ENCODE results near the gene EFCAB6.

Gene EFCAB6

GRCh38 chr22:43530349-43531201 is 281.5 kb downstream of the EFCAB6 start:
- Histone ChIP-seq H3K27me3 (ENCODE audit: insufficient read depth, low read length) (no peaks in the 10 kb centered on the region), H3K9ac (ENCODE audit: low read depth, low read length) (no peak overlapping the region), H3K9me3 (ENCODE audit: insufficient read depth, low read depth, low read length) (no peaks in the 10 kb centered on the region), H3K4me1 (ENCODE audit: insufficient read depth, low read length) (no peaks in the 10 kb centered on the region), H3K4me3 (ENCODE audit: low read length) (no peak overlapping the region), H3K27ac (ENCODE audit: low read depth, low read length) (no peak overlapping the region), H3K36me3 (ENCODE audit: insufficient read depth, low read length) (no peaks in the 10 kb centered on the region)
- WGBS: 84% methylated on average over 34 of the region's 34 CpGs

GRCh38 chr22:43529934-43530333 is 282.2 kb downstream of the EFCAB6 start:
- no peak overlapping the region for H3K4me3 ChIP-seq (ENCODE audit: low read length)
- no peaks in the 10 kb centered on the region for H3K36me3 ChIP-seq (ENCODE audit: insufficient read depth, low read length)
- no peaks in the 10 kb centered on the region for H3K4me1 ChIP-seq (ENCODE audit: insufficient read depth, low read length)
- WGBS: 91% methylated on average over 9 of the region's 9 CpGs
- no peak overlapping the region for H3K27ac ChIP-seq (ENCODE audit: low read depth, low read length)
- no peaks in the 10 kb centered on the region for H3K9me3 ChIP-seq (ENCODE audit: insufficient read depth, low read depth, low read length)
- no peak overlapping the region for H3K9ac ChIP-seq (ENCODE audit: low read depth, low read length)
- no peaks in the 10 kb centered on the region for H3K27me3 ChIP-seq (ENCODE audit: insufficient read depth, low read length)

DNA sequence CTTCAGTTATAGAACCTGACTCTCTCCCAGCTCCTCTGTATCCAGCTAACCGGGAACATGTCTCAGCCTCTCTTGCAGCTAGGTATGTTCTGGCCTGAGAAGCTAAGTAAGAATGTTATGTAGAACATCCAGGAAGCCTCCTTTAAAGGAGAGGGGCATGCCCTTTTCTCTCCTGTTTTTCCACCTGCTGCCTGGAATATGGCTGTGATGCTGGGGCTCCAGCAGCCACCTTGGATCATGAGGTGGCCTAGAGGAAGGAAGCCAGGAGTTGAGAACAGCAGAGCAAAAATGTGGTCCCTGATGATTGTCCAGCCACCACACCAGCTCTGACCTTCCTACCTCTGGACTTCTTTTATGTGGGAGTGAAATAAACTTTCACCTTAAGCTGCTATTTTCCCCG is 282.6 kb downstream of the EFCAB6 start:
- H3K4me1 ChIP-seq (ENCODE audit: insufficient read depth, low read length): no peaks in the 10 kb centered on the region
- H3K27ac ChIP-seq (ENCODE audit: low read depth, low read length): no peak overlapping the region
- WGBS: 100% methylated on average over 1 of the region's 2 CpGs
- no peaks in the 10 kb centered on the region for H3K9me3 ChIP-seq (ENCODE audit: insufficient read depth, low read depth, low read length)
- no peaks in the 10 kb centered on the region for H3K27me3 ChIP-seq (ENCODE audit: insufficient read depth, low read length)
- H3K36me3 ChIP-seq (ENCODE audit: insufficient read depth, low read length): no peaks in the 10 kb centered on the region
- H3K4me3 ChIP-seq (ENCODE audit: low read length): no peak overlapping the region
- no peak overlapping the region for H3K9ac ChIP-seq (ENCODE audit: low read depth, low read length)

DNA sequence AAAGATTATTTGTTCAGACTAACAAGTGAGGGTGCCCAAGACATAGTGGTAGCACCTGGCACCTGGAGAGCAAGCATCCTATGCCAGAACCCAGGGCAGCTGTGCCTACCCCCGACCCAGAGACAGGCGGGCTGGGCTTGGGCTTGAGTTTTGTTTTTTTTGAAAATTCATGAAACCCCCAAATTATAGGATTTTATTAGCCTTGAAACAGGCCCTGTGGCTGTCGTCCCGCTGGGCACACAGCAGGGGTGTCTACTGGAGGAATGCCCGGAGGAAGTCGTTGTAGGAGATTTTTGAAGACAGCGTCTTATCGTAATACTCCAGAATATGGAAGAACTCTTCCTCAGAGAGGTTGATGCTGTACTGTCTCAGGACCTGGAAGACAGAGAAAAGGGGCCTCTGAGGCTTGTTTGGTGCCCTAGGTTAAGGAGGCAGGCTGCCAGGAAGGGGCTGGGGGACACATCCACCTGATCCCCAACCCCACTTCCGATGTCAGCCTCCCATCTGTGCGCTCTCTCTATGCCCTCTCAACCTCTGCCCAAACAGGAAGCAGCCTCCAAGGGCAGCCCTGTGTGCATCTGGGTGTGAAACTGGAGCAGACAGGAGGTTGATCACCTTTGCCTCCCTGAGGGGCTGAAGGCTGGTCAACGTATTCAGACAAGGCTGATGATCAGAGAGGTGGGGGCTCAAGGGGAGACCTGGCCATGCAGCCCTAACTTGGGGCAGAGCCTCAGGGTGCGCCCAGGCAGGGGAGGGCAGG is 283.3 kb downstream of the EFCAB6 start:
- no peaks in the 10 kb centered on the region for H3K9me3 ChIP-seq (ENCODE audit: insufficient read depth, low read depth, low read length)
- whole genome bisulfite sequencing: 88% methylated on average over 12 of the region's 12 CpGs
- H3K36me3 ChIP-seq (ENCODE audit: insufficient read depth, low read length): no peaks in the 10 kb centered on the region
- H3K9ac ChIP-seq (ENCODE audit: low read depth, low read length): no peak overlapping the region
- H3K27me3 ChIP-seq (ENCODE audit: insufficient read depth, low read length): no peaks in the 10 kb centered on the region
- H3K4me1 ChIP-seq (ENCODE audit: insufficient read depth, low read length): no peaks in the 10 kb centered on the region
- no peak overlapping the region for H3K4me3 ChIP-seq (ENCODE audit: low read length)
- H3K27ac ChIP-seq (ENCODE audit: low read depth, low read length): no peak overlapping the region

- WGBS: 94% methylated on average over 5 of the region's 5 CpGs
- no peaks in the 10 kb centered on the region for H3K36me3 ChIP-seq (ENCODE audit: insufficient read depth, low read length)
- no peak overlapping the region for H3K4me3 ChIP-seq (ENCODE audit: low read length)
- H3K9me3 ChIP-seq (ENCODE audit: insufficient read depth, low read depth, low read length): no peaks in the 10 kb centered on the region
- H3K4me1 ChIP-seq (ENCODE audit: insufficient read depth, low read length): no peaks in the 10 kb centered on the region
- H3K27me3 ChIP-seq (ENCODE audit: insufficient read depth, low read length): no peaks in the 10 kb centered on the region
- no peak overlapping the region for H3K27ac ChIP-seq (ENCODE audit: low read depth, low read length)
- H3K9ac ChIP-seq (ENCODE audit: low read depth, low read length): no peak overlapping the region
These were observed 285.2 kb downstream of the EFCAB6 start for GRCh38 chr22:43526946-43527345.

DNA sequence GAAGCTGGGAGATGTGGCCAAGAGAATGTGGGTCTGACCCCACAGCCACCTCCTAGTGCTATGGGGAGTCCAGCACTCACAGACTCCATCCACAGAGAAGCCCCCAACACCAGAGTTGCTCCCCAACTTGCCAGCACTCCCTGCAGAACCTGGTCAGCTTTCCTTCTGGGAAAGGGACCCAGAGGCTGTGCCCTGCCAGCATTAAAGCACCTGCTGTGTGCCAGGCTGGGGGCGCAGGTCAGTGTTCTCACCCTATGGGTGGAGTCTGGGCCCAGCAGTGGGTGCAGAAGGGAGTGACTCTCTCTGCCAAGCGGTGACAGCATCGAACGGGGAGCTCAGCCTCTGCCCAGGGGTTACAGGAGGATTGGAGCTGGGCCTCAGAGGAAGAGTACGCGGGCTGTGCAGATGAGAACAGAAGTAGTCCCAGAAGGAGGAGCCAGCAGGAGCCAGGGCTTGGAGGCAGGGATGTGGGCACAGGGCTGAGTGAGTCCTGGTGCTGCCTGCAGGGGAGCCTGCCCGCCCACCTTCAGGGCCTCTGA is 285.9 kb downstream of the EFCAB6 start:
- Histone ChIP-seq H3K36me3 (ENCODE audit: insufficient read depth, low read length) (no peaks in the 10 kb centered on the region), H3K27me3 (ENCODE audit: insufficient read depth, low read length) (no peaks in the 10 kb centered on the region), H3K9me3 (ENCODE audit: insufficient read depth, low read depth, low read length) (no peaks in the 10 kb centered on the region), H3K9ac (ENCODE audit: low read depth, low read length) (no peak overlapping the region), H3K4me1 (ENCODE audit: insufficient read depth, low read length) (no peaks in the 10 kb centered on the region), H3K4me3 (ENCODE audit: low read length) (no peak overlapping the region), H3K27ac (ENCODE audit: low read depth, low read length) (no peak overlapping the region)
- 93% methylated on average over 7 of the region's 7 CpGs for WGBS

GRCh38 chr22:43521716-43522115 is 290.4 kb downstream of the EFCAB6 start:
- no peak overlapping the region for H3K4me3 ChIP-seq (ENCODE audit: low read length)
- no peaks in the 10 kb centered on the region for H3K36me3 ChIP-seq (ENCODE audit: insufficient read depth, low read length)
- no peak overlapping the region for H3K27ac ChIP-seq (ENCODE audit: low read depth, low read length)
- 84% methylated on average over 5 of the region's 6 CpGs for WGBS
- H3K27me3 ChIP-seq (ENCODE audit: insufficient read depth, low read length): no peaks in the 10 kb centered on the region
- H3K9ac ChIP-seq (ENCODE audit: low read depth, low read length): no peak overlapping the region
- H3K4me1 ChIP-seq (ENCODE audit: insufficient read depth, low read length): no peaks in the 10 kb centered on the region
- H3K9me3 ChIP-seq (ENCODE audit: insufficient read depth, low read depth, low read length): no peaks in the 10 kb centered on the region

DNA sequence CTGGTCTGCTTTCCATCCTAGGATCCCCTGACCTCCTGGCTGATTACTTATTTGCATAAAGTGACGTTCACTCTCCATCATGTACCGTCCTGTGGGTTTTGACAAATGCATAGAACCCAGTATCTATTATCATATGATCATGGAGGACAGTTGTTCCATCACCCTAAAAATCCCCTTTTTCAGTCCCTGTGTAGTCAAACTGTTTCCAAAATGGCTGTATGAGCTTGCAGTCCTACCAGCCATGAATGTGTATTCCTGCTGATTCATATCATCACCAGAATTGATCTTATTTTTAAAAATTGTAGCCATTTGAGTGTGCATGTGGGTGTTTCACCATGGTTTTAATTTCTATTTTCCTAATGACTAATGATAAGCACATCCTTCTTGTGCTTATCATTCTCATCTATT is 291.5 kb downstream of the EFCAB6 start:
- Histone ChIP-seq H3K9ac (ENCODE audit: low read depth, low read length) (no peak overlapping the region), H3K4me1 (ENCODE audit: insufficient read depth, low read length) (no peaks in the 10 kb centered on the region), H3K27ac (ENCODE audit: low read depth, low read length) (no peak overlapping the region), H3K9me3 (ENCODE audit: insufficient read depth, low read depth, low read length) (no peaks in the 10 kb centered on the region), H3K36me3 (ENCODE audit: insufficient read depth, low read length) (no peaks in the 10 kb centered on the region), H3K4me3 (ENCODE audit: low read length) (no peak overlapping the region), H3K27me3 (ENCODE audit: insufficient read depth, low read length) (no peaks in the 10 kb centered on the region)
- 100% methylated on average over 2 of the region's 2 CpGs for WGBS

DNA sequence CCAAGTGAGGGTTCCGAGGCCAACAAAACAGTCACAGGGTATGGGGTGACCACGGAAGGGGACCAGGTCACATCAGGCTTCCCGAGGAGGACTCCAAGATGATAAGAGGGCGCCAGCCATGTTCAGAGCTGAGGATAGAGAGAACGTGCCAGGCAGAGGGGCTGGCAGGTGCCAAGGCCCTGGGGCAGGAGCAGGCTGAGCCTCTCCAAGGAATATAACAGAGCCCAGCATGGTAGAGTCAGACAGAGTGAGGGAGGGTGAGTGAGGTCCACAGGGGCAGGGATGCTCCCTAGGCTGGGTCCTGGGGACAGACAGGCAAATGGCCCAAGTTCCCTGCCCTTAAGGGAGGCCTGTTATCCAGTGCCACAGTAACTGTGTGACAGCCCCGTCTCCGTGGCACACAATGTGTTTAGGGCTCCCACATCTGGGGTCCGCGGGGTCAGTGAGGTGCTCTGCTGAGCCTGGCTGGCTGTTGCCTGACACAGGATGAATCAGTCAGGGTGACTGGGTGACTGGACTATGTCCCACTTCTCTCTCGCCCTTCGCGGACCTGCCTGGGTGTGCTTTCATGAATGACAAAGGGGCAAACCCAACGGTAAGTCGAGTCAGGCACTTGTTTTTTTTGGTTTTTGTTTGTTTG is 295.0 kb downstream of the EFCAB6 start:
- Histone ChIP-seq H3K9ac (ENCODE audit: low read depth, low read length) (no peak overlapping the region), H3K27ac (ENCODE audit: low read depth, low read length) (no peak overlapping the region), H3K4me3 (ENCODE audit: low read length) (no peak overlapping the region), H3K9me3 (ENCODE audit: insufficient read depth, low read depth, low read length) (no peaks in the 10 kb centered on the region), H3K27me3 (ENCODE audit: insufficient read depth, low read length) (no peaks in the 10 kb centered on the region), H3K4me1 (ENCODE audit: insufficient read depth, low read length) (no peaks in the 10 kb centered on the region), H3K36me3 (ENCODE audit: insufficient read depth, low read length) (no peaks in the 10 kb centered on the region)
- WGBS: 95% methylated on average over 14 of the region's 14 CpGs

DNA sequence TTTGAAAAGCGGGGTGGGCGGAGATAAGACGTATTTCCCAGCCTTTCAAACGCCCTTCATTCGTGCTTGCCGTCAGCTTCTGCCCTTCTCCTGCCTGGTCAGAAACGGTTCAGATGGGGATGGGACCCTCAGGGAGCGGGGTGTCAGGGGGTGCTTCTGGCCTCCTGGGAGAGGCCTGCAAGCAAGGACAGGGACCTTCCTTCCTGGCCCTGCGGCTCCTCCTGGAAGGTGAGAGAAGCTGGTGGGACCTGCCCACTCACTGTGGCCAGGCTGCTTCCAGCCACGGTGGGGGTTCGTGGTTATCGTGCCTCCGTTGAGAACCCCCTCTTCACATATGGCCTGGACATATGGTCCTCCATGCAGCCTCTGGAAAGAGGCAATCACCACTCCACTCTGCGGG is 295.7 kb downstream of the EFCAB6 start:
- H3K4me3 ChIP-seq (ENCODE audit: low read length): no peak overlapping the region
- H3K36me3 ChIP-seq (ENCODE audit: insufficient read depth, low read length): no peaks in the 10 kb centered on the region
- H3K27ac ChIP-seq (ENCODE audit: low read depth, low read length): no peak overlapping the region
- H3K9ac ChIP-seq (ENCODE audit: low read depth, low read length): no peak overlapping the region
- H3K4me1 ChIP-seq (ENCODE audit: insufficient read depth, low read length): no peaks in the 10 kb centered on the region
- H3K9me3 ChIP-seq (ENCODE audit: insufficient read depth, low read depth, low read length): no peaks in the 10 kb centered on the region
- H3K27me3 ChIP-seq (ENCODE audit: insufficient read depth, low read length): no peaks in the 10 kb centered on the region
- WGBS: 95% methylated on average over 14 of the region's 14 CpGs

DNA sequence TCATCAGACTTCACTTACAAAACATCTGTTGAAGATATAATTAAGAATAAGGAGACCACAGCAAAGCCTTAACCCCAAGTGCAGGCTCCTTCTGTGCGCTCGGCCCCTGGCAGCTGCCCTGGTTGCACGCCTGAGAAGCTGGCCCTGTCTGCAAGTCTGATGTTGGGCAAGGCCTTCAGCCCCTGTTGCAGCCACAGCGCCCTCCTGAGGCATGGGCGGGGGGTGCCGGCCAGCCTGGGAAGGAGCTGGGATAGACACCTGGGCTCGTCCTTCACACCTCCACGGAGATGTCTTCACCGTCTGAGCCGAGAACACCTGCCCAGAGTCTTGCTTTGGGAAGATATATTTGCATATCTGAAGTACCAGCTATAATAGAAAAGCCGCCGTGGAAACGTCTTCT is 296.2 kb downstream of the EFCAB6 start:
- WGBS: 94% methylated on average over 13 of the region's 13 CpGs

More for the DNA sequence above, 296.2 kb downstream of the EFCAB6 start:
- H3K4me1 ChIP-seq (ENCODE audit: insufficient read depth, low read length): no peaks in the 10 kb centered on the region
- H3K4me3 ChIP-seq (ENCODE audit: low read length): no peak overlapping the region
- H3K9ac ChIP-seq (ENCODE audit: low read depth, low read length): no peak overlapping the region
- no peak overlapping the region for H3K27ac ChIP-seq (ENCODE audit: low read depth, low read length)
- H3K9me3 ChIP-seq (ENCODE audit: insufficient read depth, low read depth, low read length): no peaks in the 10 kb centered on the region
- no peaks in the 10 kb centered on the region for H3K36me3 ChIP-seq (ENCODE audit: insufficient read depth, low read length)
- no peaks in the 10 kb centered on the region for H3K27me3 ChIP-seq (ENCODE audit: insufficient read depth, low read length)
